CD1c-positive myeloid dendritic cell (primary cell): Measurements from ENCODE around the gene RELCH.

Experiments used
- DNase-seq: peaks from one replicate; pipeline ENCODE4 v3.0.0-alpha.2; 2016; ENCODE audit errors: extremely low spot score

The RELCH gene

GRCh38 chr18:62338446-62339105 lies 151.5 kb downstream of the RELCH start:
- no peak for DNase-seq

- DNase-seq = peak; percentile 69
Observed at GRCh38 chr18:62339106-62339988, 152.3 kb downstream of the RELCH start.

GRCh38 chr18:62340996-62341395 lies 153.9 kb downstream of the RELCH start:
- no peak for DNase-seq

GRCh38 chr18:62341473-62341872 lies 154.4 kb downstream of the RELCH start:
- no peak for DNase-seq

- DNase-seq = no peak
Observed at GRCh38 chr18:62342884-62343283, 155.8 kb downstream of the RELCH start.

GRCh38 chr18:62343316-62343715 lies 156.3 kb downstream of the RELCH start:
- DNase-seq = no peak

GRCh38 chr18:62345909-62346308 lies 158.9 kb downstream of the RELCH start:
- DNase-seq = no peak

- DNase-seq = no peak
Observed at GRCh38 chr18:62346333-62347088, 159.5 kb downstream of the RELCH start.

- DNase-seq = no peak
Observed at GRCh38 chr18:62347089-62347506, 160.0 kb downstream of the RELCH start.

- no peak for DNase-seq
Observed at GRCh38 chr18:62348474-62348873, 161.4 kb downstream of the RELCH start.

GRCh38 chr18:62353170-62353569 lies 166.1 kb downstream of the RELCH start:
- no peak for DNase-seq

- peak; percentile 76 for DNase-seq
Observed at GRCh38 chr18:62354151-62354550, 167.1 kb downstream of the RELCH start.

GRCh38 chr18:62357079-62357719 lies 170.1 kb downstream of the RELCH start:
- DNase-seq = peak; percentile 68
